Keratinocyte (primary cell): Measurements from ENCODE around the gene NCOA4. TPM values are rescaled to one million over a fixed set of nuclear protein-coding genes. Genes with fewer than 3 reads are reported as not detected.
A peak's percentile ranks its signal among the peaks of the same experiment; 100 is the strongest.
"Not testable (repeated sequence)": the region's sequence is repeated elsewhere in the genome, so short reads cannot be mapped to it uniquely, and the experiment has no call there.

Experiments used
- DNase-seq: peaks from one replicate; pipeline ENCODE4 v3.0.0-alpha.2; 2011; ENCODE audit warnings: low read depth, missing footprints, low spot score
- FAIRE-seq: peaks from 2 replicates; lab custom pipeline; 2011; peaks lifted over from hg19 to GRCh38; lab: Jason Lieb, UNC
- H2AFZ ChIP-seq: 2 replicates; pipeline ENCODE4 v1.6.0; 2012; ENCODE audit warnings: low read length, control low read depth, inconsistent platforms; ENCODE audit not compliant: control insufficient read depth
- H3K27ac ChIP-seq: 2 replicates; pipeline ENCODE4 v1.5.1; 2011; ENCODE audit warnings: low read length; ENCODE audit not compliant: control insufficient read depth, insufficient read depth
- H3K27me3 ChIP-seq: 3 replicates; pipeline ENCODE4 v1.6.0; 2011; ENCODE audit warnings: low read length; ENCODE audit not compliant: control insufficient read depth, insufficient read depth; ENCODE audit errors: extremely low read depth
- H3K36me3 ChIP-seq, 2 experiments: 2 replicates in 1 of 2; 3 replicates in 1 of 2; pipeline ENCODE4 v1.5.1; 2011; ENCODE audit warnings: low read length in 2 of 2, mild to moderate bottlenecking in 1 of 2; ENCODE audit not compliant: control insufficient read depth in 2 of 2, insufficient read depth in 2 of 2; ENCODE audit errors: extremely low read depth in 1 of 2
- H3K4me1 ChIP-seq: 3 replicates; pipeline ENCODE4 v1.5.1; 2011; ENCODE audit warnings: low read length; ENCODE audit not compliant: control insufficient read depth, insufficient read depth; ENCODE audit errors: extremely low read depth
- H3K4me2 ChIP-seq: 3 replicates; pipeline ENCODE4 v1.6.0; 2011; ENCODE audit warnings: low read depth, low read length; ENCODE audit not compliant: control insufficient read depth, insufficient read depth; ENCODE audit errors: extremely low read depth
- H3K4me3 ChIP-seq, 3 experiments: fragments of 200-600 bp in 1 of 3; sonication (generic) in 1 of 3; 2 replicates in 2 of 3; 3 replicates in 1 of 3; pipeline ENCODE4 v1.5.1; 2011 to 2016; ENCODE audit warnings: low read length in 3 of 3, mild to moderate bottlenecking in 3 of 3, control low read depth in 2 of 3, inconsistent platforms in 1 of 3, low read depth in 1 of 3, mixed read lengths in 1 of 3, mixed run types in 1 of 3, moderate library complexity in 1 of 3; ENCODE audit not compliant: control insufficient read depth in 2 of 3, insufficient read depth in 2 of 3; ENCODE audit errors: extremely low read depth in 1 of 3
- H3K79me2 ChIP-seq: 2 replicates; pipeline ENCODE4 v1.6.0; 2012; ENCODE audit warnings: low read length; ENCODE audit not compliant: control insufficient read depth, insufficient read depth
- H3K9ac ChIP-seq: 3 replicates; pipeline ENCODE4 v1.6.0; 2011; ENCODE audit warnings: low read length; ENCODE audit not compliant: control insufficient read depth, insufficient read depth; ENCODE audit errors: extremely low read depth
- H3K9me1 ChIP-seq: 3 replicates; pipeline ENCODE4 v1.6.0; 2011; ENCODE audit warnings: low read length; ENCODE audit not compliant: control insufficient read depth, insufficient read depth; ENCODE audit errors: extremely low read depth
- H3K9me3 ChIP-seq: 2 replicates; pipeline ENCODE4 v1.5.1; 2012; ENCODE audit warnings: low read depth, low read length; ENCODE audit not compliant: control insufficient read depth
- H4K20me1 ChIP-seq: 3 replicates; pipeline ENCODE4 v1.6.0; 2011; ENCODE audit warnings: low read length; ENCODE audit not compliant: control insufficient read depth, insufficient read depth; ENCODE audit errors: extremely low read depth
- dilution Hi-C: fragments of 300-500 bp; cut with MboI; formaldehyde crosslinking; loops from one replicate; pipeline ENCODE4 v1.7.0; 2020; ENCODE audit warnings: low sequenced_read_pairs; ENCODE audit not compliant: extremely low pct_ligation_motif_present
- polyA plus RNA-seq, 5 experiments: library from polyadenylated mRNA; depleted of rRNA in 3 of 5; stranded (reverse) in 3 of 5; stranded (forward) in 1 of 5; unstranded in 1 of 5; fragments of >200 nt; gene quantifications; 1 replicate in 1 of 5; 2 replicates in 3 of 5; 3 replicates in 1 of 5; pipeline versions ENCODE4 v1.2.1 to v1.2.3, GENCODE V29; 2011 to 2012; ENCODE audit warnings: missing spikeins in 2 of 5, low read depth in 1 of 5, low replicate concordance in 1 of 5

Gene NCOA4
- polyA plus RNA-seq, 1 donor (not counting 4 experiments of a cell fraction or from before 2014, with no cell fraction given) = 179 TPM

DNA sequence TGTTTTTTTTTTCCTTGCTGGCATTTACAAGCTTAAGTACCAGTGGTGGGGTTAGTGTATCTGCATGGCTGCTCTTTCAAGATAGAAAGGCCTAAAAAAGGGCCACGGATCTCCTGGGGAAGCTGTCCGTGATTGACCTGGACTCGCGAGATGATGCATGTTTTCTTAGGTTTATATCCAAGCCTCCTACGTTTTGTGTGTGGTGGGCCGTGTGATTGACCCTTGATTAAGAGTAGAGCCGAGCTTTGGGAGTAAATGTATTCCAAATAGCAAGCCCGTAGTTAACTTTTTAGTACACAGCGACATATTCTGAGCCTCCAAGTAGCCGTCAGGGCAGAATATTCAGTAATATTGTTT lies 57.6 kb downstream of the NCOA4 start:
- H2AFZ ChIP-seq, H3K4me1 ChIP-seq, H3K9me3 ChIP-seq, dilution Hi-C loops, FAIRE-seq, H3K36me3 ChIP-seq, DNase-seq, H3K27me3 ChIP-seq, H4K20me1 ChIP-seq, H3K9me1 ChIP-seq: not testable (repeated sequence)
- H3K79me2 ChIP-seq = peaks cover 68% of the 10 kb centered on the region
- peak overlapping the region; percentile 83 for H3K27ac ChIP-seq
- H3K4me2 ChIP-seq = peak overlapping the region; percentile 67
- H3K9ac ChIP-seq = peak overlapping the region; percentile 87
- H3K4me3 ChIP-seq = peak overlapping the region; percentile 66 to 80 (median 77)

DNA sequence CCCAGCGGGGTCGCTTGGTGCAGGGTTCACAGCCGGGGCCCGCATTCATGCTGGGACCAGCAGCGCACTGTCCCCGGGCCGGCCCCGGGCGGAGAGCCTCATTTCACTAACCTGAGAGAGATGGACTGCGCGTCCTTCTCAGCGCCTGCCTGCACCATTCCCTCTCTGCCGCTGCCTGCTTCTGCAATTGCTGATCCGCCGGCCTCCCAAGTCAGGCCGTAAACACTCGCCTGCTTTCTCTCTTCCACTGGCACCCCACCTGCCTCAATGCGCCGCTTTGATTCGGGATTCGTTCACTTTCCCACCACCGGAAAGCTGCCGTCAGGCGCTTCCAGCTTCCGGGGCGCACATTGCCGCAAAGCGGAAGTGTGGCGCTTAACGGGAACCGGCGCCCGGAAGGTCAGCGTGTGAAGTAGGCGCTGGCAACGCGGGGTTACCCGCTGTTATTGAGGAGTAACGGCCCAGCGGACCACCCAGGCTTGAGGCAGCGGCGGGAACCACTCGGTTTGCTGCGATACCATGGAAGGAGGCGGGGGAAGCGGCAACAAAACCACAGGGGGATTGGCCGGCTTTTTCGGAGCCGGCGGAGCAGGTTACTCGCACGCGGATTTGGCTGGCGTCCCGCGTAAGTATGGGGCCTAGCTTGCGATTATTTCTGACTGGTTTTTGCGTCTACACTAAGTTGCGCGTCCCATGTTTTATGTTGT lies 58.2 kb downstream of the NCOA4 start, which contains the start of gene TIMM23:
Gene TIMM23, plus strand, starts transcription at position 384 of the 707 bp plus-strand sequence. Its CDS starts 136 bp downstream, at position 520.
- Histone ChIP-seq H3K4me3 (peak within 1 kb of the TSS; percentile 66 to 80 (median 77)), H2AFZ (peak within 1 kb of the TSS; percentile 78), H3K4me2 (peak within 1 kb of the TSS; percentile 78), H3K79me2 (peaks cover 68% of the 10 kb centered on the region), H3K27ac (peak within 1 kb of the TSS; percentile 83), H3K9ac (peak within 1 kb of the TSS; percentile 87)
- H3K9me1 ChIP-seq, DNase-seq, H3K9me3 ChIP-seq, H3K27me3 ChIP-seq, H4K20me1 ChIP-seq, H3K4me1 ChIP-seq, dilution Hi-C loops, H3K36me3 ChIP-seq, FAIRE-seq: not testable (repeated sequence)

DNA sequence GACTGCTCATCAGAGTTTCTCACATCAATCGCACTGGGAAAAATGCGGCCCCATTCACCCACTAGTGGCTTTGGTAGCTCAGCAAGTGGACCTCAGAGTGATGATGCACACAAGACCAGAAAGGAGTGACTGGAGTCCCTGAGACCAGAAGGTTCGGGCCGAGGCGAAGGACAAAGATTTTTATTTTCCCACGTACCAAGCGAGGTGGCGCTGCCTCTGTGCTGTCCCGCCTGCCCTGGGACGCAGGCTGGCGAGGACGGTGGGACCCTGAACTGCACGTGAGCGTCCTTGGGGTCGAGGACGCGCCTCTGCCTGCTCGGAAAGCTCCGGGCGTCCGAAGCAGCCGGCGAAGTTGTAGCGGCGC lies 58.7 kb downstream of the NCOA4 start:
- Histone ChIP-seq H3K27ac (peak overlapping the region; percentile 83), H3K4me2 (peak overlapping the region; percentile 78), H2AFZ (peak overlapping the region; percentile 78), H3K4me3 (peak overlapping the region; percentile 66 to 80 (median 77)), H3K79me2 (peaks cover 73% of the 10 kb centered on the region), H3K9ac (peak overlapping the region; percentile 87)
- H3K9me3 ChIP-seq, H3K36me3 ChIP-seq, dilution Hi-C loops, H3K9me1 ChIP-seq, FAIRE-seq, H4K20me1 ChIP-seq, DNase-seq, H3K4me1 ChIP-seq, H3K27me3 ChIP-seq: not testable (repeated sequence)

DNA sequence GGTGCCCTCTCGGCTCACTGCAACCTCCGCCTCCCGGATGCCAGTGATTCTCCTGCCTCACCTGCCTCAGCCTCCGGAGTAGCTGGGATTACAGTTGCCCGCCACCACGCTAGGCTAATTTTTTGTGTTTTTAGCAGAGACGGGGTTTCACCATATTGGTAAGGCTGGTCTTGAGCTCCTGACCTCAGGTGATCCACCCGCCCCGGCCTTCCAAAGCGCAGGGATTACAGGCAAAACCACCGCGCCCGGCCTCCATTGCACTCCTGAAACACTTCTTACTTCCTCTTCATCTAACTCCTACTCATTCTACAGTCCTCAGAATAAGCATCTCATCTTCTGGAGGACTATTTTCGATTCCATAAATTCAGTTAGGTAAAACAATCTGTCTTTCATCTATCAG lies 59.4 kb downstream of the NCOA4 start:
- not testable (repeated sequence) for H2AFZ ChIP-seq, DNase-seq

More for the DNA sequence above, 59.4 kb downstream of the NCOA4 start:
- H3K4me1 ChIP-seq, H3K36me3 ChIP-seq, FAIRE-seq, H4K20me1 ChIP-seq, H3K9me3 ChIP-seq, dilution Hi-C loops, H3K9me1 ChIP-seq, H3K27me3 ChIP-seq: not testable (repeated sequence)
- H3K4me2 ChIP-seq = peak overlapping the region; percentile 78
- peak overlapping the region; percentile 87 for H3K9ac ChIP-seq
- peak overlapping the region; percentile 83 for H3K27ac ChIP-seq
- peaks cover 77% of the 10 kb centered on the region for H3K79me2 ChIP-seq
- peak overlapping the region; percentile 66 to 80 (median 77) for H3K4me3 ChIP-seq
